Upper lobe of right lung (tissue), 1 donor: ENCODE measurements around the gene GSK3A. TPM values are rescaled to one million over a fixed set of nuclear protein-coding genes. Genes with fewer than 3 reads are reported as not detected.

Experiments used
- ATAC-seq: fragments of 200-7000 bp; cut with Tn5 transposase; one replicate; pipeline ENCODE4 v1.9.1; 2020; ENCODE audit warnings: mild to moderate bottlenecking, moderate library complexity
- DNase-seq: peaks from one replicate; pipeline ENCODE4 v3.0.0-alpha.2; 2020
- H3K27ac ChIP-seq: fragments of 200-600 bp; one replicate; pipeline ENCODE4 v1.8.0; 2022
- H3K27me3 ChIP-seq: fragments of 200-600 bp; one replicate; pipeline ENCODE4 v1.8.0; 2022; ENCODE audit warnings: mild to moderate bottlenecking
- H3K36me3 ChIP-seq: fragments of 200-600 bp; one replicate; pipeline ENCODE4 v1.8.0; 2022
- H3K4me1 ChIP-seq: fragments of 200-600 bp; one replicate; pipeline ENCODE4 v1.8.0; 2022
- H3K4me3 ChIP-seq: fragments of 200-600 bp; one replicate; pipeline ENCODE4 v1.8.0; 2022; ENCODE audit warnings: mild to moderate bottlenecking
- H3K9me3 ChIP-seq: fragments of 200-600 bp; one replicate; pipeline ENCODE4 v1.8.0; 2022
- intact Hi-C: fragments of 100-400 bp; cut with DNase I; formaldehyde crosslinking; loops from one replicate; pipeline ENCODE4 v1.11.0; 2022
- total RNA-seq: library from RNA; stranded (reverse); fragmentation: NEBNext Ultra II Directional; extraction: Animal tissue kit (Norgen Biotek cat#: 25700); gene quantifications from one replicate; pipeline ENCODE4 v1.2.1, GENCODE V29; 2021
- TF ChIP-seq, protein P1 (sequence below): fragments of 200-600 bp; IDR thresholded peaks from one replicate; pipeline ENCODE4 v1.8.0; 2022; ENCODE audit warnings: antibody characterized with exemption
- donor health status: DM: no; HTN: yes; CAD: no; lungs with severe emphysema.

GSK3A gene
- total RNA-seq, 1 donor from 2014 or later = 38.7 TPM

DNA sequence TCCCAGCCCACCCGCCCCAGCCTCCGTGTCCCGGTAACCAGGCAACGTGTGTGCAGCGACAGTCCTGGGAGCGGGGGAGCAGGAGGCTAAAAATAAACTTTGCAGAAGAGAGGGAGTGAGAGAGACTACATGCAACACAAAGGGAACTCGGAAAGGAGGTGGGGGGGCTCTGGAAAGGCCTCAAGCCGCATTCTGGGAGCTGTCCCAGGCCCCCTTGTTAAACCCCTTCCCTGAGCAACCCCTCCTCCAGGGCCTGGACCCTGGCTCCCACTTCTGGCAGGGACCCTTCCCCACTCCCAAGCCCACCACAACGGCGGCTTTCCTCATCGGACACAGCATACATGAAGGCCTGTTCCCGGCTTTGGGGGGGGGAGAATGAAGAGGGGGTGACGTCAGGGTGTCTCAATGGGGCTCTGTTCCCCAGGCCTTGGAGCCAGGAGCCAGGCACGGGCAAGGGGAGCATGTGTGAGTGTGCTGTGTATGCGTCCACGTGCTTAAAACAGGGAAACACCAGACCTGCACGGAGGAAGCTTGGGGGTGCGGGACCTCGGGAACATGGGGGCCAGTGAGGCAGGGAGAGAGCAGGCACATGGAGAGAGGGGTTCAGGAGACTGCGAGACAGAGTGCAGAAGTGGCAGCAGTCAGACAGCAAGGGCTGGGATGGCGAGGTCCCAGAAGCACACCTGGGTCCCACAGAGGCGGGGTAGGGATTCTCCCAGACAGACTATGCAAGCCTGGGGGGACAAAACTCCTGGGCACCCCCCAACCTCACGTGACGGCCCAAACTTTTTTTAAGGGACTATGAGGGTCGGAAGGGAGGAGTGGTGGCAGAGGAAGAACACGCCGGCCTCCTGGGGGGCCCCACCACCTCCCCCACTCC is 10.2 kb upstream of the GSK3A start:
- intact Hi-C loops = no loop called here
- peak overlapping the region; percentile 97 for H3K27ac ChIP-seq
- peak overlapping the region; percentile 98 for H3K4me3 ChIP-seq
- no peaks in the 10 kb centered on the region for H3K27me3 ChIP-seq
- H3K4me1 ChIP-seq = peaks cover 43% of the 10 kb centered on the region
- DNase-seq (peak; percentile 76), ATAC-seq (no peak)
- TF ChIP-seq, protein P1, sequence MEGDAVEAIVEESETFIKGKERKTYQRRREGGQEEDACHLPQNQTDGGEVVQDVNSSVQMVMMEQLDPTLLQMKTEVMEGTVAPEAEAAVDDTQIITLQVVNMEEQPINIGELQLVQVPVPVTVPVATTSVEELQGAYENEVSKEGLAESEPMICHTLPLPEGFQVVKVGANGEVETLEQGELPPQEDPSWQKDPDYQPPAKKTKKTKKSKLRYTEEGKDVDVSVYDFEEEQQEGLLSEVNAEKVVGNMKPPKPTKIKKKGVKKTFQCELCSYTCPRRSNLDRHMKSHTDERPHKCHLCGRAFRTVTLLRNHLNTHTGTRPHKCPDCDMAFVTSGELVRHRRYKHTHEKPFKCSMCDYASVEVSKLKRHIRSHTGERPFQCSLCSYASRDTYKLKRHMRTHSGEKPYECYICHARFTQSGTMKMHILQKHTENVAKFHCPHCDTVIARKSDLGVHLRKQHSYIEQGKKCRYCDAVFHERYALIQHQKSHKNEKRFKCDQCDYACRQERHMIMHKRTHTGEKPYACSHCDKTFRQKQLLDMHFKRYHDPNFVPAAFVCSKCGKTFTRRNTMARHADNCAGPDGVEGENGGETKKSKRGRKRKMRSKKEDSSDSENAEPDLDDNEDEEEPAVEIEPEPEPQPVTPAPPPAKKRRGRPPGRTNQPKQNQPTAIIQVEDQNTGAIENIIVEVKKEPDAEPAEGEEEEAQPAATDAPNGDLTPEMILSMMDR = no peak
- H3K9me3 ChIP-seq = no peaks in the 10 kb centered on the region
- peaks cover 12% of the 10 kb centered on the region for H3K36me3 ChIP-seq

DNA sequence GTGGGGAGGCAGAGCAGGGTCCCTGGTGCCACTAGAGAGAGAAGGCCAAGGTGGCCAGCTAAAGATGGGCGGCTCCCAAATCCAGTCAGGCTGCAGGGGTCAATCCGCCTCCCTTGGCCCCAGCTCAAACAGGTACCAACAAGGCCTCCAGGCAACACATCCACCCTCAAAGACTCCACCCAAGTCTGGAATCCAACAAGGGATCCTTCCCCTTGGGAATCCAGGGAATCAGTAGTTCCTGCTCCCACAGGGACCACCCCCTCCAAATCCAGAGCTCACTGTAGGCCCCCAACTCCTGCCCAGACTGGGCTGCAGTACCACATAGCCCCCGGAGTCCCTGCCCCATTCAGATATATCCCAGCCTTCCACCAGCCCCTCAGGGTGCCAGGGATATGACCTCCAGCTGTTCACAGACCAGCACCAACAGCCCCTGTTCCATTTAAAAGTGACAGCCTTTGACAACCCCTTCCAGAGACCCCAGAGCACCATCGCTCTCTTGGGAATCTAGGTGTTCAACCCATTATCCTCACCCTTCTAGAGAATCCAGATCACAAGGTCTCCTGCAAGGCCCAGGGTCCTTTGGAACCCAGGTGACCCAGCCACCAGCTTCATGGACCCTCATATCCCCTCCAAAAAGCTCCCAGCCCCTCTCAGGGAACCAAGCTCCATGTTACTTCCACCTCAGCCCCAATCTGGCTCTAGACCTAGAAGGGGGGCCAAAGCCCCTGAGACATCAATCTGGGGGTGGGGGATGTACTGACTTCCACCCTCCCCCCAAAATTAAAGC is 9.4 kb upstream of the GSK3A start:
- no peak for DNase-seq
- H3K4me1 ChIP-seq = peaks cover 43% of the 10 kb centered on the region
- H3K9me3 ChIP-seq = no peaks in the 10 kb centered on the region
- intact Hi-C loops = no loop called here
- peak overlapping the region; percentile 97 for H3K27ac ChIP-seq
- peaks cover 12% of the 10 kb centered on the region for H3K36me3 ChIP-seq
- TF ChIP-seq, protein P1 = no peak
- no peak for ATAC-seq
- H3K4me3 ChIP-seq = peak overlapping the region; percentile 98
- H3K27me3 ChIP-seq = no peaks in the 10 kb centered on the region

DNA sequence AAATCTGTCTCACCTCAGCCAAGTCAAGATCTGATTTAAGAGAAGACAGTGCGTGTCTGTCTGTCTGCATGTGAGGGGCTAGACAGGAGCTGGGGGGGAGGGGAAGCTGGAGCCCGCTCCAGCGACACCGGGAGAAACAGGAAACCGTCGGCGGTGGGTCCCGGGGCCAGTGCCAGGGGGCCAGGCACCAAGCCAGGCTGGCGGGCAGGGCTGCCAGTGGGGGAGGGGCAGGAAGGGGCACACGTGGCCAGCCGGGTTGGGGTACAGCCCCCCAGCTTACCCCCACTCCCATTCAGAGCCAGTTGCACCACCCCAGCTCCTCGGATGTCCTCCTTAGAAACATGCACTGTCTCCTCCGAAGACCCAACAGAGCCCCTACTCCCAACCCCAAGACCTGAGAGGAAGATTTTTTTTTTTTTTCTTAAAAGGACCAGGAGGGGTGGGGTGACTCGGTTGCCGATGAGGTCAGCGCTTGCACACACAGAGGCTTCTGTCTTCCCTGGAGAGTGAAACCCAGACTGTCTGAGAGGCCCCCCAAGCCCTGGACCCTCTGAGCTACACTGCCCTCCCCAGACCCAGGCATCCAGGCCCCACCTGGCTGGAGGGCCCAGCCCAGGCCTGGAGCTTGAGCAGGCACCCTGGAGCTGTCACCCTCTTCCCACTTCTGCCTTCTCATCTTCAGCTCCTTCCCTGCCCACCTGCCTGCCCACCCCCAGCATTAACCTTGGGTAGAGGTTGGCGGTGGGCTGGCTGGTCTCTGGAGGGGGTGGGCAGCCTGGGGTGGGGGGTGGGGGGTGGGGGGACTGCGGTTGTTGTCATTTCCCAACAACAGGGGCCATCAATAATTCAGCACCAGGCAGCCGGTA is 8.5 kb upstream of the GSK3A start:
- intact Hi-C loops = no loop called here
- TF ChIP-seq, protein P1 = no peak
- H3K27ac ChIP-seq = peak overlapping the region; percentile 63
- peaks cover 42% of the 10 kb centered on the region for H3K4me1 ChIP-seq
- peaks cover 12% of the 10 kb centered on the region for H3K36me3 ChIP-seq
- no peak for ATAC-seq
- no peaks in the 10 kb centered on the region for H3K27me3 ChIP-seq
- peak overlapping the region; percentile 10 for H3K4me3 ChIP-seq
- DNase-seq = peak; percentile 75
- no peaks in the 10 kb centered on the region for H3K9me3 ChIP-seq

DNA sequence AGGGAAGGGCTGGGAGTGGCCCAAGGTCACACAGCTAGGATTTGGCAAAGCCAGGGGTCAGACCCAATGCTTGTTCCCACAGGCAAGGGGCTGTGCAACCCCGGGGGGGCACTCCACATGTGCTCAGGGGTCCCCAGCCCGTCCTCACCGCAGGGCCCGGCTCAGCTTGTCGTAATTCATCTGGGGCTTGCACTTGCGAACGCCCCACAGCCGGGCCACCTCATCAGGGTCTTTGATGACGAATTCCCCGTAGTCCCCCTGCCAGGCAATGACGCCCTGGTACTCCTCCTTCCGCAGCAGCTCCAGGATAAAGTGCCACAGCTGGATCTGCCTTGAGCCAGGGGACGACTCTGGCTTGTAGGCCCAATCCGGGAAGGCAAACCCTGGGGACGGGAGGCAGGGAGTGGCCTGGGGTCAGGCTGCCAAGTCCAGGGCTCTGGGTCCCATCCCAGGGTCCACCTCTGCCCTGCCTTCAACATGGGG is 7.8 kb upstream of the GSK3A start:
- ATAC-seq (no peak), DNase-seq (peak; percentile 66)
- peaks cover 36% of the 10 kb centered on the region for H3K4me1 ChIP-seq
- TF ChIP-seq, protein P1 = no peak
- intact Hi-C loops = no loop called here
- H3K4me3 ChIP-seq = no peak overlapping the region
- H3K9me3 ChIP-seq = no peaks in the 10 kb centered on the region
- peaks cover 12% of the 10 kb centered on the region for H3K36me3 ChIP-seq
- peak overlapping the region; percentile 63 for H3K27ac ChIP-seq
- H3K27me3 ChIP-seq = no peaks in the 10 kb centered on the region

DNA sequence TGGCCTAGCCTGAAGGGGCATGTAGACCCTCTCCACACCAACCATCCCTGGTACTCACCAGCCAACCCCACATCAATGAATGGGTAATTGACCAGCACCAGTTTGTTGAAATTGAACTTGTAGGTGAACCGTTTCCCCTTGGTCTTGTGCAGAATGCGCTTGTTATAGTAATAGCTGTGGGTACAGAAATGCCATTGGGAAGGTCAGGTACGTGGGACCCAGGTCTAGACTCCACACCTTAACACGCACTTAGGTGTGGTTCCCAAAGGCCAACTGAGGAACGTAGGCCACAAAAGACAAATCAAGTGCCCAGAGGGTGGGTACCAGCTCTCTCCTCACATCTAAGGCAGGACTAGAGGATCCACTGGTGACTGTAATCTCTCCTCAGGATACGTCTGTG is 7.4 kb upstream of the GSK3A start:
- TF ChIP-seq, protein P1 = no peak
- Histone ChIP-seq H3K9me3 (no peaks in the 10 kb centered on the region), H3K27me3 (no peaks in the 10 kb centered on the region), H3K4me3 (no peak overlapping the region), H3K4me1 (peaks cover 40% of the 10 kb centered on the region), H3K27ac (peak overlapping the region; percentile 63), H3K36me3 (peaks cover 12% of the 10 kb centered on the region)
- DNase-seq = no peak
- no peak for ATAC-seq
- intact Hi-C loops = no loop called here
